GM18520 (cell line): ENCODE data around the gene FAM110D.

ENCODE experiments used
- ATAC-seq: cut with Tn5 transposase; IDR thresholded peaks from one replicate; pipeline ENCODE4 v1.9.1; 2021; ENCODE audit not compliant: unreplicated experiment

The FAM110D gene

DNA sequence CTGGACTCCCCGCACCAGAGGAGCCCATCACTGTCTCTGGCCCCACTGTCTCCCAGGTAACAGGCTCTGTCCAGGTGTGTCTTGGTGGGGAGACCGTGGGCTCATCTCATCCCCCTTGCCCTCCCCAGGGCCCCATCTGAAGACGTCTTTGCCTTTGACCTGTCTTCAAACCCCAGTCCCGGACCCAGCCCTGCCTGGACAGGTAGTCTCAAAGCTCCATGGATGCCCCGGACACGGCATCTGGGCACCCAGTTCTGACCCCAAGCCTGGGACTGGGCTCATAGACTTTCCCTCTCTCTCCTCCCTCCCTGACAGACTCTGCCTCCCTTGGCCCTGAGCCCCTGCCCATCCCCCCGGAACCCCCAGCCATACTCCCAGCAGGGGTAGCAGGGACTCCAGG is 25.2 kb downstream of the FAM110D start:
- no peak for ATAC-seq

DNA sequence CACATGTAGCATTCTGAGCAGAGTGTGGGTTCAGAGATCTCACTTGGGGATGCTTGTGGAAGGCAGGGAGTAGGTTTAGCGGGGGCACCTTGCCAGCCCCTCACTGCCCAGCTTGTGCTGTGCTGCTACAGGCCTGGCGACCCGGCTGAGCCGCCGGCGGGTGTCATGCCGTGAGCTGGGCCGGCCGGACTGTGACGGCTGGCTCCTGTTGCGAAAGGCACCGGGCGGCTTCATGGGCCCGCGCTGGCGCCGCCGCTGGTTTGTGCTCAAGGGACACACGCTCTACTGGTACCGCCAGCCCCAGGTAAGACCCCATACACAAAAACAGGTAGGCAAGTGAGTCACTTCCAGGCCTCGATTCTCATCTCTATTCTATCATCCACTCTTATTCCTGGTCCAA is 26.0 kb downstream of the FAM110D start:
- no peak for ATAC-seq

DNA sequence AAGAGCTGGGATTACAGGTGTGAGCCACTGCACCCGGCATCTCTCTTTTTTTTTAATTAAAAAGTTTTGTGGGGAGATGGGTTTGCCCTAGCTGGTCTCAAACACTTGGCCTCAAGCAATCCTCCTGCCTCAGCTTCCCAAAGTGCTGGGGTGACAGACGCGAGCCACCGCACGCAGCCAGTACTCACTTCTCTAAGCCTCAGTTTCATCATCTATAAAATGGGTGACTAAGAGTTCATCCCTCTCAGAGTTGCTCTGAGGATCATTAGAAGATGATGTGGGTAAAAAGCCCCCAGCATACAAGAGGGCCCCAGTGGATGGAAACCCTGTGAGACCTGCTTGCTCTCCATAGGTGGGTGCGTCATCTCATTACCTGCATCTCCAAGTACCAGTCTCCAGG is 29.0 kb downstream of the FAM110D start:
- ATAC-seq, result no peak

DNA sequence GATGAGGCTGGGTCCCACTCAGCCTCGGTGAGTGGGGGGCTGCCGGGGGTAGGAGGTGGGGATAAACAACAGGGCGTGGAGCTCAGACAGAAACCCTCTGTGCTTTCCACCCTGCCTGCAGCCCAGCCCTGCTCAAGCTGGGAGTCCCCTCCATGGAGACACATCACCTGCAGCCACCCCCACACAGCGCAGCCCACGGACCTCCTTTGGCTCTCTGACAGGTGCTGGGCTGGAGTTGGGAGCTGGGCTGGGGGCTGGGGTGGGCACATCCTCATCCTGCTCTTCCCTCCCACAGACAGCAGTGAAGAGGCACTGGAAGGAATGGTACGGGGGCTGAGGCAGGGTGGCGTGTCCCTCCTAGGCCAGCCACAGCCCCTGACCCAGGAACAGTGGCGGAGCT is 29.6 kb downstream of the FAM110D start:
- no peak for ATAC-seq

DNA sequence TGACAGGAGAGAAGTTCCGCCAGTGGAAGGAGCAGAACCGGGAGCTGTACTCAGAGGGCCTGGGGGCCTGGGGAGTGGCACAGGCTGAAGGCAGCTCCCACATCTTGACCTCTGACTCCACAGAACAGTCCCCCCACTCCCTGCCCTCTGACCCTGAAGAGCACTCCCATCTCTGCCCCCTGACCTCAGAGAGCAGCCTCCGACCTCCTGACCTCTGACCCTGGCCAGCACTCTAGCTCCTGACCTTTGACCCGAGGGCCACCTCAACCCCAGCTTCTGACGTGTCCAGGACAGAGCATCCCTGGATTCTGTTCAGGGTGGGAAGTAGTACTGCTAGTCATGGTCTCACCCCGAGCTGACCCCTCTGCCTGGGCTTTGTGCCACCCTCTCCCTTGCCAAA is 30.5 kb downstream of the FAM110D start:
- no peak for ATAC-seq

DNA sequence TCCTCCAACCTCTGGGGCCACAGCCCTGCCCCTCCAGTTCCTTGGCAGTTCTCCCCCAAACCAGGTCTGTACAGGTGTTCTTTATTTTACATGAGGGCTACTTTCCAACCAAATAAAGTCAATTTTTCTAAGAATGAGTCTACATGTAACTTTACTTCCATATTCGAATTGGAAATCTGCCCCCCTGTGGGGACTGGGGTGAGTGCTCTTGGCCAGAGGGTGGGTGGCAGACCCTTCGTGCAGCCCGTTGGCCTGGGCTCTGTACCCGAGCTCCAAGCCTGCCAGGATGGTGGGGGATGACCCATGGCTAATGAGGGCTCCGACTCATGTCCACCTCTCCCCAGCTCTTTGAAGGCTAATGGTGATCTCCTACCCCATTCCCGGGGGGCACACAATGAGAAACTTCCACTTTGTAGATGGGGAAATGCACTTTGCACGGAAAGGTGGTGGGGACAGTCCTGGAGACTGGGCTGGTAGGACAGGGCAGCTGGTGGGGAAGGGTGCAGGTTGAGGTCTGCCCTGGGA is 30.9 kb downstream of the FAM110D start:
- no peak for ATAC-seq

DNA sequence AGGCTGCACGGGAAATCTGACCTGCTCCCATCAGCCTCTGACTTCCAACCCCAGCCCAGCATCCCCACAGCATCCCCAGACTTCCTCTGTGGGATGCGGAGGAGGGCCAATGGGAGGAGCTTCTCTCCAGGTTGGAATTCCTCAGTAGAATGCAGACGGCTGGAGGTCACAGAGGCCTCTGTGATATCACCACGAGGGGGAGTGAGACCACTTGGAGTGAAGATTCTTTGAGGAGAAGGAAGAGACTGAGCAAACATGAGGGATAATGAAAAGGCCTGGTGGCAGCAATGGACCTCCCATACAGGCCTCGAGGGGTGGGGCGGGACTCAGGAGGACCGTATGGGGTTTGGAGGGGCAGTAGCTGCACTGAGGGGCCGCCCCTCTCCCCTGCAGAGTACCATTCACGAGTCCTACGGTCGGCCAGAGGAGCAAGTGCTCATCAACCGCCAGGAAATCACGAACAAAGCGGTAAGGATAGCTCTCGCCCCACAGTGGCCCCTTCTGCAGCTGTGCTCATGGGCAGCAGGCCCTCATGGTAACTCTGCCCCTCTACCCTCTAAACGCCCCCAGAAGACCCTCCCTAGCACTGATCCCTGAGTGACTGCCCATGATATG is 31.6 kb downstream of the FAM110D start, which contains the start of gene CATSPER4:
TSS of gene CATSPER4 (plus strand) at position 230 of the 615 bp plus-strand sequence. CDS start at position 256, 26 bp downstream.
- ATAC-seq, result no peak

DNA sequence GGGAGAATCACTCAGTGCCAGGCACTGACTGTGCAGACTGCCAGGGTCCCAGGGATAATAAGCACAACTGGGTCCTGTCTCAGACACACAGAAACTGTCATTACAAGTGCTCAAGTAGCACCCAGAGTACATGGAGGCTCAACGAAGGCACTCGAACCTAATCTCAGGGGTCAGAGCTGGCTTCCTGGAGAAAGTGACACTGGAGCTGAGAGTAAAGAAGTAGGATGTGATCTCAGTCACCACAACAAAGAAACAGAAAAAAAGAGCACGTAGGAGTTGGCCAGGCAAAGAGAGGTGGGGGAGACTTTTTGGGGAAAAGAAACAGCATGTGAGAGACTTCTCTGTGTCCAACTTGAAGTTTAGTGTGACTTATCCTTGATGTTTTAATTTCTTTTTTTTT is 32.9 kb downstream of the FAM110D start:
- no peak for ATAC-seq

DNA sequence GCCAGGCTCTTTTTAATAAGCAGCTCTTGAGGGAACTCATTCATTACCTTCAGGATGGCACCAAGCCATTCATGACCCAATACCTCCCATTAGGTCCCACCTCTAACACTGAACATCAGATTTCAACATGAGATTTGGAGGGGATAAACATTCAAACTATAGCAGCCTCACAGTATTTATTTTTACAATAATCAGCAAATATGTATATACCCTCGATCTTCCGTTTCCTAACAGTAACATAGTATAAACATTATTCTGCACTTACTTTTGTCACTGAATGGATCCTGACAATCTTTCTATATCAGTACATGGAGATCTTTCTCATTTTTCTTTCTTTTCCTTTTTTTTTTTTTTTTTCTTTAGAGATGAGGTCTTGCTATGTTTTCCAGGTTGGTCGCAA is 36.9 kb downstream of the FAM110D start:
- ATAC-seq, result no peak

DNA sequence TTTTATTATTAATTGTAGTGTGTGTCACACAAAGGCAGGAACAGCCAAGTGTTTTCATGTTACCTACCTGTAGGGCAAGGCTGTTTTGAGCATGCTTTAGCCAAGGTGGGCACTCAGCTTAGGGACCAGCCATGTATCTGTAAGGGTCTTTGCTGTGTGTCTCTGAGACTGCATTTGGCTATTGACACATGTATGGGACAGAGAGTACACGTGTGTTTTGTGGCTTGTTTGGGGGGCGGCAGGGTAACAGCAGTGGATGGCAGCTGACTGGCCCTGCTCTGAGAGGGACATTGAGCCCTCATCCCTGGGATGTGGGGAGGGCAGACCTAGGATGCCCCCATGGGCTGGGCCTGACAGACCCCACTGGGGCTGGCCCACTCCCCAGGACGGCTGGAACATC is 38.4 kb downstream of the FAM110D start:
- ATAC-seq, result no peak

DNA sequence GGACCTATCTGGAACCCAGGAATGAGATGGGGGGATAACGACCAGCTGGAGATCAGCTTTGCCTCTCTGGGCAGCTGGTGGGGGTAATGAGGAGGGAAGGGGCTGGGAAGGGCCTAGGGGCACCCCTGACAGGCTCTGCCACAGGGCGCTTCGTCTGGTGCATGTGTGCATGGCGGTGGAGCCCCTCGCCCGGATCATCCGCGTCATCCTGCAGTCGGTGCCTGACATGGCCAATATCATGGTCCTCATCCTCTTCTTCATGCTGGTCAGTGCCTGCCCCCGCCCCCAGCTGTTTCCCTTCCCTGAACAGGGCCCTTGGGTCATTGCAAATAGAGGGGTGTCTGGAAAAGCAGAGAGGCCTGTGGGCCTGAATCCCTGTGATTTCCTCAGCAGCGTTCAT is 38.9 kb downstream of the FAM110D start:
- no peak for ATAC-seq

DNA sequence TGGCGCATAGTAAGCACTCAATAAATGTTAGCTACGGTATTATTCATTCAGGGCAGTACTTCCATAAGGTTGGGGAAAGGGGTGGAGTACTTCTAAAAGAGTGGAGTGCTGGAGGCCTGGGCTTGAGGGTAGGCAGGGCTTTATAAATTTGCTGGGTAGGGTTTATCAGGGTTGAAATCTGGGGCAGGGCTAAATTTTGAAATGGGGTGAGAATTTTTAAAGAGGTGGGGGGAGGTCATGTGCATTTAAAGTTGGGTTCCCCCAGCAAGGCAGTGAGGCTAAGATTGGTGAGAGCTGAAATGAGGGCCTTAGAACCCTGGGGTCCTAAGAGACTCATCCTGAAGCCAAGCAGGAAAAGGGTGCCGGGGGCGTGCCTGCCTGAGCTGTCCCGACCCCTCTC is 41.5 kb downstream of the FAM110D start:
- no peak for ATAC-seq

DNA sequence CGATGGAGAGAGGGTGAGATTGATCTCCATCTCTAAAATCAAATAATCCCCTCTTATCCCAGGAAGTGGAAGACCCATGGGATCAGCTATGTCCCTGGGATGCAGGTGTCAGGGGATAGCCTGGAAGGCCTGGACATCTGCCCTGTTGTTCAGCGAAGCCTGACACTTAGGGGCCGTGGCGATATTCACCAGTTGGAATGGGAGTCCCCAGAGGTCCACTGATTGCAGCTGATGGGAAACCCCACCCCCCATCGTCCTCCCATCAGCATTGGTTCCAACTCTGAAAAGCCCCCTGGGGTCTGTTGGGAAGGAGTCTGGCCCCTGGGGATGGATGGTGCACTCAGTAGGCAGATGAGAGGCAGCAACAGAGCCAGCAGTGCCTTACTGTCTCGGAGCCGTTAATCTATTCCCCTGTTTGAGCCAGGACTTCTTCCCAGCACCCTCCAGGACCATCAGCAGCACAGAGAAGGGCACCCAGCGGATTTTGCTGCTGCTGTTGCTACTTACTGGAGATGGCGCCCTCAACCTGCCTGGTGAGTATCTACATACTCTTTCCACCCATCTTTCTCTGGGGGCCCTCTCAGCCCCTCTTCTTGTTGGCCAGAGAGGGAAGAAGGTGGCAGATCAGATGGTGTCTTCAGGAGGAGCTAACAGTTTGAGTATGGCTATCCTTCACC is 44.9 kb downstream of the FAM110D start:
- ATAC-seq, result no peak

DNA sequence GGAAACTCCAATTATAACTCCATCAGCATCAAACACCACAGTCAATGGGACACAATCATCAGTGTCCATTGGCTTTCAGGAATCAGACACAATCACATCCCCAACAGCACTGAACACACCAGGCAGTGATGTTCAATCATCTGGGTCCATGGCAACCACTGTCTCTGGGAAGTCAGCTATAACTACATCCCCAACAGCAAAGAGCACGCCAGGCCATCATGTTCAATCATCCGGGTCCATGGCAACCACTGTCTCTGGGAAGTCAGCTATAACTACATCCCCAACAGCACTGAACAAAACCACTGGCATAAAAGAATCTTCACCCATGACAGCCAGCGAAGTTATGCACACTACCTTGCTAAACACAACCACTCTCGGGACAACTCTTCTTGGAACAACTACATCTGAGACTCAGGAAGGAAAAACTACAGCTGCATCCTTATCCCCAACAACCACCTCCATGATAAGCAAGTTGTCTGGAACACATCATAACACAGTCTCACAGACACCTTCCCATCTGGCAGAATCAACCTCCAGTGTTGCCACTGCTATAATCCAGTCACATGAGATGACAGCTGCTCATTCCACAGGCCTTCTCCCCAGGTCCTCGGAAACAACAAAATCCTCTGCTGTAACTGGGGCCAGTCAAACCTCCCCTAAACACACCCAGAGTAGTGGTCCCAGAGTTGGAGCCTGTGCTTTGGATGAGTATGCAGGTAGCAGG is 51.4 kb downstream of the FAM110D start:
- no peak for ATAC-seq

DNA sequence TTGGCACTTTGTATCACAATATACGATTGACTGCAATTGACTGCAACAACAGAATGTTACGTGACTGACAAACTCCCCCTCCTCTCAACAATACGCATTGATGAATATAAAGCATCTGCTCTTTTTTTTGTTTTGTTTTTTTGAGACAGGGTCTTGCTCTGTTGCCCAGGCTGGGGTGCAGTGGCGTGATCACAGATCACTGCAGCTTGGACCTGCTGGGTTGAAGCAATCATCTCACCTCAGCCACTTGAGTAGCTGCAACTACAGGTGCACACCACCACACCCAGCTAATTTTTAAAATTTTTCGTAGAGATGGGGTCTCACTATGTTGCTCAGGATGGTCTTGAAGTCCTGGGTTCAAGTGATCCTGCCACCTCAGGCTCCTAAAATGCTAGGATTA is 53.8 kb downstream of the FAM110D start:
- ATAC-seq, result no peak

DNA sequence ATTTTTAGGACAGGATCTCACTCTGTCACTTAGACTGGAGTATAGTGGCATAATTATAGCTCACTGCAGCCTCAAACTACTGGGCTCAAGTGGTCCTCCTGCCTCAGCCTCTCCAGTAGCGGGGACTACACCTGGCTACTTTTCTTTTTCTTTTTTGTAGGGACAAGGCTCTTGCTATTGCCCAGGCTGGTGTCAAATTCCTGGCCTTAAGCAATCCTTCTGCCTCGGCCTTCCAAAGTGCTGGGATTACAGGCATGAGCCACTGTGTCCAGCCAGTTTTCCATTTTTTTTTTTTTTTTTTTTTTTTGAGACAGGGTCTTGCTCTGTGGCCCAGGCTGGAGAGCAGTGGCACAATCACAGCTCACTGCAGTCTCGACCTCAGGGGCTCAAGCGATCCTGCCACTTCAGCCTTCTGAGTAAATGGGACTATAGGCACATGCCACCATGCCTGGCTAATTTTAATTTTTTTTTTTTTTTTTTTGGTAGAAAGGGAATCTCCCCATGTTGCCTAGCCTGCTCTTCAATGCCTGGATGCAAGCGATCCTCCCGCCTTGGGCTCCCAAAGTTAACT is 54.5 kb downstream of the FAM110D start:
- ATAC-seq, result no peak
